Stimulated activated CD8-positive, alpha-beta memory T cell treated with anti-CD3 and anti-CD28 coated beads, Interleukin-12 subunit alpha, Interleukin-12 subunit beta, amount 100 ng/mL, for 24 hours (primary cell): ENCODE data around the gene LOXHD1.

Source experiments
- DNase-seq: peaks from one replicate; pipeline ENCODE4 v3.0.0-alpha.2; 2020; ENCODE audit errors: extremely low read depth

Gene LOXHD1

GRCh38 chr18:46627136-46627535 lies 29.9 kb downstream of the LOXHD1 start:
- no peak for DNase-seq

GRCh38 chr18:46625069-46625468 lies 32.0 kb downstream of the LOXHD1 start:
- no peak for DNase-seq

GRCh38 chr18:46624127-46624526 lies 32.9 kb downstream of the LOXHD1 start:
- DNase-seq = no peak

- DNase-seq = no peak
Measured at GRCh38 chr18:46623541-46623940, 33.5 kb downstream of the LOXHD1 start.

GRCh38 chr18:46622999-46623398 lies 34.0 kb downstream of the LOXHD1 start:
- no peak for DNase-seq

- DNase-seq = no peak
Measured at GRCh38 chr18:46622451-46622850, 34.6 kb downstream of the LOXHD1 start.

- DNase-seq = no peak
Measured at GRCh38 chr18:46621871-46622270, 35.1 kb downstream of the LOXHD1 start.

- DNase-seq = no peak
Measured at GRCh38 chr18:46621111-46621766, 35.8 kb downstream of the LOXHD1 start.

- no peak for DNase-seq
Measured at GRCh38 chr18:46619559-46619958, 37.5 kb downstream of the LOXHD1 start.

GRCh38 chr18:46615720-46616119 lies 41.3 kb downstream of the LOXHD1 start:
- DNase-seq = no peak

- no peak for DNase-seq
Measured at GRCh38 chr18:46609048-46609447, 48.0 kb downstream of the LOXHD1 start.

GRCh38 chr18:46607926-46608325 lies 49.1 kb downstream of the LOXHD1 start:
- no peak for DNase-seq

GRCh38 chr18:46601141-46601805 lies 55.7 kb downstream of the LOXHD1 start:
- no peak for DNase-seq

- no peak for DNase-seq
Measured at GRCh38 chr18:46596119-46596518, 60.9 kb downstream of the LOXHD1 start.

- DNase-seq = no peak
Measured at GRCh38 chr18:46591783-46592391, 65.1 kb downstream of the LOXHD1 start.

GRCh38 chr18:46590103-46590502 lies 66.9 kb downstream of the LOXHD1 start:
- DNase-seq = no peak

- no peak for DNase-seq
Measured at GRCh38 chr18:46588971-46589660, 67.9 kb downstream of the LOXHD1 start.

GRCh38 chr18:46587600-46587999 lies 69.4 kb downstream of the LOXHD1 start:
- no peak for DNase-seq

- no peak for DNase-seq
Measured at GRCh38 chr18:46583711-46584110, 73.3 kb downstream of the LOXHD1 start.

- no peak for DNase-seq
Measured at GRCh38 chr18:46581648-46582047, 75.4 kb downstream of the LOXHD1 start.

- no peak for DNase-seq
Measured at GRCh38 chr18:46578987-46579386, 78.0 kb downstream of the LOXHD1 start.

GRCh38 chr18:46577546-46577945 lies 79.5 kb downstream of the LOXHD1 start:
- DNase-seq = no peak

GRCh38 chr18:46575851-46576250 lies 81.2 kb downstream of the LOXHD1 start:
- no peak for DNase-seq
